ENCODE data around the gene PAGR1.
"Not testable (repeated sequence)": the region's sequence is repeated elsewhere in the genome, so short reads cannot be mapped to it uniquely, and the experiment has no call there.

Gene PAGR1

DNA sequence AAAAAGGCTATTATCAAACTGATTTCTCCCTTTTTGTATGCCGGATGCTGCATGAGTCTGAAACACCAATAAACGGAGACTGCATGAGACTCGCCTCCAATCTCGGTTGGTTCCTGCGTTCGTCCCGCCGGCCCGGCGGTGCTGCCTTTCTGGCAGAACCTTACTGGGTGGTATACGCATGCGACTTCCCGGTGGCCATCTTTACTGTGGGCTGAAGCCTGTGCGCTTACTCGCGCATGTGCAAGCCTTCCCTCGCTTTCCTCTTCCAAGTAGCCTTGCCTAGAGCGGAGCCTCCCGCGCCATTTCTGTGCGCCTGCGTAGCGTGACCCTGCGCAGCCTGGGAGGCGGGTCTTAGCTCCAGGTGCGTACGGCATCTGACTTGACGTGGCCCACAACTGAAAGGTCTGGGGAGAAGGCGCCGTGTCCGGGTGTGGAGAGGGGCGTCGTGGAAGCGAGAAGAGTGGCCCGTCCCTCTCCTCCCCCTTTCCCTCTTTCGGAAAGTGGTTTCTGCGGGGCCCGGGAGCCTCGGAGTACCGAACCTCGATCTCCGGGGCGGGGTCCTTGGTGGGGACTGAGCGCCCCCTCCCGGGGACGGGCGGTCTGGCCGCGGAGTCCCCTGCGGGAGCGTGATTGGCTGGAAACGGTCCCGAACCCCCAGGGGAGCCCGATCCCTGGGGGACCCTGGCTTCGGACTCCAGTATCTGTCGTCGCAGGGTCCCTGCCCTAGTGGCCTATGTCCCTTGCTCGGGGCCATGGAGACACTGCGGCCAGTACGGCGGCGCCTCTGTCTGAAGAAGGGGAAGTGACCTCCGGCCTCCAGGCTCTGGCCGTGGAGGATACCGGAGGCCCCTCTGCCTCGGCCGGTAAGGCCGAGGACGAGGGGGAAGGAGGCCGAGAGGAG lies at the start of gene PAGR1:
Gene PAGR1, plus strand, starts transcription at position 360 of the 901 bp plus-strand sequence. Its CDS starts 374 bp downstream, at position 734.
- DNase-seq (ENCODE audit: low read depth), result peak; percentile 100

DNA sequence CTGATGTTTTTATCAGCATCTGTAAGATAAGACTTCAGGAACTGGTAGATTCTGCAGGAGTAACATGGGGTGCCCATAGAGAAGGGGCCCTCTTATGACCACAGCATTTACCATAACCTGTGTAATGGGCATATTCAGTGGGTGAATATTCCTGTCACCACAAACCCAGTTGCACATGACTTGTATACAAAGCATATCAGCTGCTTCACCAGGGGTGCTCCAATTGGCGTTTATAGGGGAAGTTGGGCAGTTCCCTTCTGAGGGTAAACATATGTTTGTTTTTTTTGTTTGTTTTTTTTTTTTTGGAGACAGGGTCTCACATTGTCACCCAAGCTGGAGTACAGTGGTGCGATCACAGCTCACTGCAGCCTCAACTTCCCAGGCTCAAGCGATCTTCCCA lies 49.4 kb upstream of the PAGR1 start:
- no peak for DNase-seq (ENCODE audit: low read depth)

DNA sequence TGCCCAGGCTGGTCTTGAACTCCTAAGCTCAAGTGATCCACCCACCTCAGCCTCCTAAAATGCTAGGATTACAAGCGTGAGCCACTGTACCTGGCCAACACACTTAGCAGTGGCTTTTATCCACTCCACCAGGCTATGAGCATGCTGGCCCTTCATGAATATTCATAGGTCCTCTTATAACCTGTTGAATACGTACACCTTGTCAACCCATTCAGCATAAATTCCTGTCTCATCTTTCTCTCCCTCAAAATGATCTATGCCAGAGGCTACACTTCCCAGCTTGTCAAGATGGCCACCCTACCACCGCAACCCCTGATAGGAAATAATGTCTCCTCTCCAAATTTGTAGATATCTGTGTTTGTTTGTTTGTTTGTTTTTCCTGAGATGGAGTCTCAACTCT lies 48.9 kb upstream of the PAGR1 start:
- no peak for DNase-seq (ENCODE audit: low read depth)

DNA sequence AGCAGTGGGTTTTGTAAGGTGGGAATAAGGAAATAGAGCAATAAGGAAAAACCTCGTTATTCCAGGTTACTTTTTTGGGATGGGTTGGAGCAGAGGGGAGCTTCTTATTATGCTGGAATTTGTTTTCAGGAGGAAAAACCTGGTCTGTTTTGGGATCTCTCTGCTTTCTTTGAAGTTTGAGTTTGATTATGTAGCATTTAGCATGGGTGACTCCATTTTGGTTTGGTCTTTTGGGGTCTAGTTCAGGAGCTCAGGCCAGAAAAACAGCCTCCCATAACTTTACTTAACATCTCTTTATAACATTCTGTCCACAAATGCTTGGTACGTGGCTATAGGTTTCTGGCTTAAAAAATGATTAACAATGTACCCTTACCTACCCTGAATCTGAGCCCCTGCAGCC lies 46.4 kb upstream of the PAGR1 start:
- no peak for DNase-seq (ENCODE audit: low read depth)

DNA sequence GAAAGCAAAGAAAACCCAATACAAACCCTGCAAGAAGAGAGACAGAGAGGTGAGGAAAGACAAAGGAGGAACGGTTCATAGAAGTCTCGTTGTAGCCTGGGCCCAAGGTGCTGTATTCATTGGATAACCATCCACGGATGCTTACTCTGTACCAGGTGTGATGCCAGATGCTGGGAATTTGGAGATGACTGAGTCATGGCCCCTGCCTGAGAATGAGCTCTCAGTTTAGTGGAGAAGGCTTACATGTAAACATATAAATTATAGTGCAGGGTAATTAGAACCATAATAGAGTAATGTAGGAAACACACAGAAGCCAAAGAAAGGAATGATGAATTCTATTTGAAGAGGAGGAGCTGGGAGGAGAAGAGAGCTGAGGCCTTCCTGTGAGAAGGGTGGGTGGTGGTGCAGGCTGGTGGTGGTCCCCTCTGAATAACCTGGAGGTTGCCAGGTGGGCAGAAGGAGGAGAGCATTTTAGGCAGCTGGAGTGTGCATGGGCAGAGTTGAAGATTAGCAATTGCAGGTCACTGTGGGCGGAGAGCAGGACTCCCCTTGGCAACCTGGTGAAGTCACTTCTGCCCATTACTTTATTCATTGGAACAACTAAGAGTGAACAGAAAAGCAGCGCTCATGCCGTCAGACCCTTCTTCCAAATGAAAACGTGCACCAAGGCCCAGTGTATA lies 45.6 kb upstream of the PAGR1 start:
- DNase-seq (ENCODE audit: low read depth), result no peak

DNA sequence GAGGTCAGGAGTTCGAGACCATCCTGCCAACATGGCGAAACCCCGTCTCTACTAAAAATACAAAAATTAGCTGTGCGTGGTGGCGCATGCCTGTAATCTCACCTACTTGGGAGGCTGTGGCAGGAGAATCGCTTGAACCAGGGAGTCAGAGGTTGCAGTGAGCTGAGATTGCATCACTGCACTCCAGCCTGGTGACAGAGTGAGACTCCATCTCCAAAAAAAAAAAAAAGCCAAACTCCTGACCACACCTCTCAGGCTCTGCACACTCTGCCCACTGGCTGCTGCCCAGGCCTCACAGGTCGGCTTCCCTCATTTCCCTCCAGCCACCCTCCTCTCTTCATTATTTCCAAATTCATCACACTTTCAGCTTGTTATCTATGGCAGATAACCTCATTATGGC lies 43.6 kb upstream of the PAGR1 start:
- not testable (repeated sequence) for DNase-seq (ENCODE audit: low read depth)

DNA sequence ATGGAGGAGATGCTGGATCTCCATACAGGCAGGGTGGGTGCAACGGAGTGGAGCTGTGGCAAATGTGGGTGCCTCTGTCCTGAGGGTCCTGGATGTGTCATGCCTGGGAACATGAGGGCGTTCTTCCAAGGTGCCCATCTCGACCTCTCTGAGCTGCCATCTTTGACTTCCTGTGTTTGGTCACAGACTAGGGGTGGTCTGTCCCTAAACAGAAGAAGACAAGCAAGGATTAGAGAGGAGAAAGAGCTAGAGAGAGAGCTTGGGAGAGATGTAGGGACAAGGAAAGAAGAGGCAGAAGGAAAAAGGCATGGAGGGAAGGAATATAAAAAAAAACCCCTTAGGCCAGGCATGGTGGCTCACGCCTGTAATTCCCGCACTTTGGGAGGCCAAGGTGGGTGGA lies 41.2 kb upstream of the PAGR1 start:
- DNase-seq (ENCODE audit: low read depth), result no peak

DNA sequence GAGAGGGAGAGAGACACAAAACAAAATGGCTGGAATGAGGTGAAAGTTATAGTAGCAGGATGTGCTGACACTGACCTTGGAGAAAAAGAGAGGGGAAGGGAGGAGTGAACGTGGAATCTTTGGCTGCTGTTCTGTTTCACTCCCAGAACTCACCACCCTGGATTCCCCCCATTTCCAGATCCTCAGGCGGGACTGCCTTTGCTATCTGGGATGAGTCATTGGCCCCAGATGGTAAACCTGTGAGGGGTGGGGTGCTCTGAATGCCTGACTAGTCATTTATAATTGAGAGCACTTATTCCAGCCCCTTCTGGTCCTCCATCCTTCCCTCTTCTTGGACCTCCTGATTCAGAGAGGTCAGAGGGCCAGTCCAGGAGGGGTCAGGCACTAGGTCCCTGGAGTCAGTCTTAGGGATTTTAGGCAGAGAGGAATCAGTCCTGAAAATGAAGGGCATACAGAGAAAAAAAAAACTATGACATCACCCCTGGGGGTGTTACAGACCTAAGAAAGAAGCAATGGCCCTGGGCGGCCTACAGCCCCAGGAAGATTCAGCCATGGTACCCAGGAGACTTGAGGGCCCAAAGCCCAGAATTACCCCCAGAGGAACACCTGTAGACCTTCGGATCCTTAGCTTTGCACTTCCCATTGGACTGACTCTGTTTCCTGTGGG lies 40.1 kb upstream of the PAGR1 start:
- DNase-seq (ENCODE audit: low read depth), result peak; percentile 73

DNA sequence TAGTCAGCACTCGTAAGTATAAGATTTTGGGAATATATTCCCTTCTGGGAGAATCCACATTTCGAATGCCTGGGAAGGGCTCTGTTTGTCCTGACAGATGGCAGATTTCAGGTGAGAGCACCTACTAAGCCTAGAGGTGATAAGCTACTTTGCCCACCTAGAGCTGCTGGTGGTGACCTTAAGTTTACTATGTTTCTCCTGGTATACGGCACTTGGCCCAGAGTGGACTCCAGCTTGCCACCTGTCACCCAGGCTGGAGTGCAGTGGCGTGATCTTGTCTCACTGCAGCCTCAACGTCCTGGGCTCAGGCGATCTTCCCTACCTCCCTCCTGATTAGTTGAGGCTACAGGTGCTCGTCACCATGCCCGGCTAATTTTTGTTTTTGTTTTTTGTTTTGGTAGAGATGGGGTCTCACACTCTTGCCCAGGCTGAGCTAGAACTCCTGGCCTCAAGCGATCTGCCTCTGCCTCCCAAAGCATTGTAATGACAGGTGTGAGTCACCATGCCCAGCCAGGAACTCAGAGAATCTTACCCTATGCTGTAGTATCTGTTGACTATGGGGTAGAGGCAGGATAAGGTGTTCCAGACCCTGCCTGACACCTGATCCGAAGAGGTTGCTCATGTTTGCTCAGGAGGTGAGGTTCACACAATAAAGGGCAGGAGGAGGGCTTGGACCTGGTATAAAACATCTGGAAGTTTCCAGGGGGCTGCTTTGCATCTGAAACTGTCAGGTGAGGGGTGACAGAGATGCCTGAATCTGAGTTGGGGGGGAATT lies 38.2 kb upstream of the PAGR1 start, which contains the start of gene ZG16:
Gene ZG16, plus strand, starts transcription at position 681 of the 775 bp plus-strand sequence. CDS start 1,011 bp downstream, outside the sequence.
- DNase-seq (ENCODE audit: low read depth), result no peak

DNA sequence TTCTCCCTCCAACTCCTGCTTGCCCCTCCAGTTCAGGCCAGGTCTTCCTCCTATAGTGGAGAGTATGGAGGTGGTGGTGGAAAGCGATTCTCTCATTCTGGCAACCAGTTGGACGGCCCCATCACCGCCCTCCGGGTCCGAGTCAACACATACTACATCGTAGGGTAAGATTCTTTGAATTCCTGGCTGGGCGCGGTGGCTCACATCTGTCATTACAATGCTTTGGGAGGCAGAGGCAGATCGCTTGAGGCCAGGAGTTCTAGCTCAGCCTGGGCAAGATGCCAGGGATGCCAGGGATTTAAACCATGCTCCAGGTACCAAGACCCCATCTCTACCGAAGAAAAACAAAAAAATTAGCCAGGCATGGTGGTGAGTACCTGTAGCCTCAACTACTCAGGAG lies 36.5 kb upstream of the PAGR1 start:
- DNase-seq (ENCODE audit: low read depth), result peak; percentile 31

DNA sequence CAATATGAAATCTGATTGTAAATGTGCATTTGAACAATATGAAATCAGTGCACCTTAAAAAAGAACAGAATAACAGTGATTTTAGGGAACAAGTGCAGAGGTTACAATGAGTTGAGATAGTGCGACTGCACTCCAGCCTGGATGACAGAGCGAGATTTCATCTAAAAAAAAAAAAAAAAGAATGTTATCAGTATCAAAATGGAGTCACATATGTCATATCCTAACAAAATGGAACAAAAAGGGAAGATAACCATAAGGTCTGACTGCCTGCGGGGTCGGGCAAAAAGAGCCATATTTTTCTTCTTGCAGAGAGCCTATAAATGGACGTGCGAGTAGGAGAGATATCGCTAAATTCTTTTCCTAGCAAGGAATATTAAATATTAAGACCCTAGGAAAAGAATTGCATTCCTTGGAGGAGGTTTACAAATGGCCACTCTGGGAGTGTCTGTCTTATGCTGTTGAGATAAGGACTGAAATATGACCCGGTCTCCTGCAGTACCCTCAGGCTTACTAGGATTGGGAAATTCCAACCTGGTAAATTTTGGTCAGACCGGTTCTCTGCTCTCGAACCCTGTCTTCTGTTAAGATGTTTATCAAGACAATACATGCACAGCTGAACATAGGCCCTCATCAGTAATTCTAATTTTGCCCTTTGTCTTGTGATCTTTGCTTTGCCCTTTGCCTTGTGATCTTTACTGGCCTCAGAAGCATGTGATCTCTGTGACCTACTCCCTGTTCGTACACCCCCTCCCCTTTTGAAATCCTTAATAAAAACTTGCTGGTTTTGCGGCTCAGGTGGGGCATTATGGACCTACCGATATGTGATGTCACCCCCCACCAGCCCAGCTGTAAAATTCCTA lies 32.6 kb upstream of the PAGR1 start:
- not testable (repeated sequence) for DNase-seq (ENCODE audit: low read depth)

DNA sequence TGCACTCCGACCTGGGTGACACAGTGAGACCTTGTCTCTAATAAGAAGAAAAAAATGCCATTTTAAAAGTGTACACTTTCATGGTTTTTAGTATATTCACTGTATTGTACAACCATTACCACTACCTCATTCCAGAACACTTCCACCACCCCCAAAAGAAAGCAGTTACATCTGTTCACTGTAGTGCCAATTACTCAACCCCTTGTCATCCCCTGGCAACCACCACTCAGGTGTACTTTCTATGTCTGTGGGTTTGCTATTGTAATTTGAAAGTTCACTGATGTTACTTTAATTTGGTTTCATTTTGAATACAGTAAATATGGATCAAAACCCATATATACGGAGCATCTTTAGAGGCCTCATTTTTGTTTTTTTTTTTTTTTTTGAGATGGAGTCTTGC lies 31.8 kb upstream of the PAGR1 start:
- DNase-seq (ENCODE audit: low read depth), result no peak

DNA sequence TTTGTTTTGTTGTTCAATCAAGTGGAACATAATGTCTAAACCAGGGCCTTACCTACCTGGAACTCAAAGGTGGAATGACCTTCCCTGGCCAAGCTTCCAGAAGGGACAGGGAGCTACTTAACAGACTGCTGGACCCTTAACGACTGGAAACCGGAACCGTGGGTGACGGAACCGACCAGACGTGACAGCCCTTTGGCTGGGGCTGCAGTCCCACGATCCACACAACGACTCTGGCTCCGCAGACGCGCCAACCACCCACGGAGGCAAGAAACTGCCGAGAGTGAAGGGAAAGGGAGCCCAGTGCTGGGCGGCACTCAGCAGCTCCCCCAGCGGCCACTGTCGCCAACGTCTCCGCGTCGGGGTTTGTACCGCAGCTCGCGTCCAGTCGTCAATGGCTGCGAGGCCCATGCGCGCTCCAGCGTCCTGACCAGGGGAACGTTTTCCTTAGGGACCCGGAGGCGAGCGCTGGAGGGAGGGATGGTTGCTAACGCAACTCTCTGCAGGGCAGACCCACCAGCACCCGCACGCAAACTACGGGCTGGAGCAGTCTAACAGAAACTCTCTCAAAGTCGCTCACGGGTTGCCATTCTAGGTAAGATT lies 31.0 kb upstream of the PAGR1 start:
- DNase-seq (ENCODE audit: low read depth), result peak; percentile 62

DNA sequence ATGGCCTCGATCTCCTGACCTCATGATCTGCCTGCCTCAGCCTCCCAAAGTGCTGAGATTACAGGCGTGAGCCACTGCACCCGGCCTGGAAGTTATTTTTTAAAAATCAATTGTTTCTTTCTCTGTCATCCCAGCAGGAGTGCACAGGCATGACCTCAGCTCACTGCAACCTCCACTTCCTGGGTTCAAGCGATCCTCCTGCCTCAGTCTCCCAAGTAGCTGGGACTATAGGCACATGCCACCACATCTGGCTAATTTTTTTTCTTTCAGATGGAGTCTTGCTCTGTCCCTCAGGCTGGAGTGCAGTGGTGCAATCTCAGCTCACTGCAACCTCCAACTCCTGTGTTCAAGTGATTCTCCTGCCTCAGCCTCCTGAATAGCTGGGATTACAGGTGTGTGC lies 28.8 kb upstream of the PAGR1 start:
- not testable (repeated sequence) for DNase-seq (ENCODE audit: low read depth)

DNA sequence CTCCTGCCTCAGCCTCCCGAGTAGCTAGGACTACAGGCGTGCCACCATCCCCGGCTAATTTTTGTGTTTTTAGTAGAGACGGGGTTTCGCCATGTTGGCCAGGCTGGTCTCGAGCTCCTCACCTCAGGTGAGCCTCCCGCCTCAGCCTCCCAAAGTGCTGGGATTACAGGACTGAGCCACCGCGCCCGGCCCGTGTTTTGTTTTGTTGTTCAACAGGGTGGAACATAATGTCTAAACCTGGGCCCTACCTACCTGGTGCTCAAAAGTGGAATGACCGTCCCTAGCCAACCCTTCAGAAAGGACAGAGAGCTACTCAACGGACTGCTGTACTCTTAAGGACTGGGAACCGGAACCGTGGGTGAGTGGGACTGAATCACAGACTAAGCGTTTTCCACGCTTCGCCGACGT lies 26.2 kb upstream of the PAGR1 start:
- no peak for DNase-seq (ENCODE audit: low read depth)

DNA sequence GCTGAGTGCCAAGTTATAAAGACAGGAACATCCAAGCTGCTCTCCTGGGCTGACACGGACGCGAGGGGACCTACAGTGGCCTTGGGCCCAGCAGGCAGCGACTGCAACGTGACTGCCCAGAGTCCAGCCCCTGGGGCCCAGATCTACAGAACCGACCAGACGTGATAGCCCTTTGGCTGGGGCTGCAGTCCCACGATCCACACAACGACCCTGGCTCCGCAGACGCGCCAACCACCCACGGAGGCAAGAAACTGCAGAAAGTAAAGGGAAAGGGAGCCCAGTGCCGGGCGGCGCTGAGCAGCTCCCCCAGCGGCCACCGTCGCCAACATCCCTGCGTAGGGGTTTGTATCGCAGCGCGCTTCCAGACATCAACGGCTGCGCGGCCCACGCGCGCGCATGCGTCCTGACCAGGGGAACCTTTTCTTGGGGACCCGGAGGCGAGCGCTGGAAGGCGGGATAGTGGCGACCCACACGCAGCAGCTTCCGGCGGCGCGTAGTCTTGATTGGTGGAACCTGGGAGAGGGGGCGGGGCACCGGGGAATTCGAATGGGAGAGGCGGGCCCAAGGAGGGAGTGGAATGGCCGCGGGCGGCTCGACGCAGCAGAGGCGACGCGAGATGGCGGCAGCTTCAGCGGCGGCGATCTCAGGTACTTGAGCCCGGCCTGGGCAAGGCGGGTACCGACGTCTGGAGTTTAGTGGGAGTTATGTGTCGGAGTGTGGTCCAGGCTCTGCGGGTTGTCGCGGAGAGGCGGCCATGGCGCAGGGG lies 25.6 kb upstream of the PAGR1 start, which contains the start of gene KIF22:
Gene KIF22, plus strand, starts transcription at position 569 of the 766 bp plus-strand sequence. Its CDS starts 9 bp downstream, at position 578.
- DNase-seq (ENCODE audit: low read depth), result peak; percentile 98

DNA sequence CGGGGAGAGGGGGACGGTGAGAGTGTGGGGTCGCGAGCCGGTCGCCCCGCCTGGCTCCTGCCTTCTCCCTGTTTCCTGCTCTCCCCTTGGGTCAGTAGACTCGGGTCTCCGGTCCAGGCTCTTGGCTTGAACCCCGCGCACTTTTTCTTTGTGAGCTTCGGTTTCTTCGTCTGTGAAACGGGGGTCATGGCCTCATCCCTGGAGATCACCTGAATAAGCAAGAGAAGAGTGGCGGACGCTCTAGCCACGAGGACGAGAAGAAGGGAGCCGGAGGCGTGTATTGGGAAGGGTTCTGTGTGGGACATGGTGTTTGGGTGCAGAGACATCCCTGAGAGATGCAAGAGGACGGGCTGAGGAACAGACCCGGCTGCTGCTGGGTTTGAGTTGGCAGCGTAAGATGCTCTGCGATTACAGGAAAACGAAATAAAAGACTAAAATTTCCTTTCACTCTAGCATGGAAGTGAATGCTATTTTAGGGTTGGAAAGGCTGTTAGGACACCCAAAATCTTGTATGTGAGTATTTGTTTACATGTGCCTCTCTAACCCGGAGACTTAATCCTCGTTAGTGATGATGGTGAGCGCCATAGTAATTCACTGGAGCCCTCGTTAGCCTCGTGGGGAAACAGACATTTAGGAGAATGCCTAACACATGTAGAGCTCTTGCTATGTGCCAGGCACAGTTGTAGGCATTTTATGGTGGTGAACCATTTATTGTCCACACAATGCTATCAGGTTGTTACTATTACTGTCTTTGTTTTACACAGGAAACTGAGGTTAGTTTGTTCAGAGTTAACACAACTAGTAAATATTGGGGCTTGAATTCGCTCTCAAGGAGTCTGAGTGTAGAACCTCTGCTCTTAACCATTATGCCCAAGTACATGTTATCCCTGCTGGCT lies 24.8 kb upstream of the PAGR1 start:
- peak; percentile 37 for DNase-seq (ENCODE audit: low read depth)

Measured in ELR (cell line).